PC-3 (cell line): ENCODE measurements around the gene IFNLR1. TPM values are rescaled to one million over a fixed set of nuclear protein-coding genes. Genes with fewer than 3 reads are reported as not detected.

Experiments
- ATAC-seq: fragments of 200-7000 bp; cut with Tn5 transposase; 2 replicates; pipeline ENCODE4 v1.9.1; 2020; ENCODE audit warnings: mild to moderate bottlenecking, moderate library complexity
- BruUV-seq: library from RNA; stranded (reverse); fragments of 400-500 nt; replicated peaks from 2 replicates; lab custom pipeline; 2021; lab: Mats Ljungman, UMichigan
- CTCF ChIA-PET: fragments of 300-600 bp; sonication (Branson Sonifier 250); formaldehyde crosslinking; loops from one replicate; lab custom pipeline; 2022; ENCODE audit warnings: antibody characterized with exemption; lab: Charles Lee
- POLR2A ChIA-PET: fragments of 300-600 bp; sonication (Branson Sonifier 250); formaldehyde crosslinking; loops from one replicate; lab custom pipeline; 2022; ENCODE audit warnings: antibody characterized with exemption; ENCODE audit not compliant: unreplicated experiment; lab: Charles Lee
- DNase-seq: peaks from one replicate; pipeline ENCODE4 v3.0.0-alpha.2; 2015
- H2AFZ ChIP-seq: fragments of 300-600 bp; sonication (generic); 2 replicates; pipeline ENCODE4 v1.6.0; 2016; ENCODE audit warnings: antibody characterized with exemption, low read length
- H3F3A ChIP-seq: fragments of 300-600 bp; sonication (generic); one replicate; pipeline ENCODE4 v1.6.0; 2017; ENCODE audit warnings: antibody characterized with exemption, low read length, control low read depth, mild to moderate bottlenecking; ENCODE audit not compliant: unreplicated experiment
- H3K27ac ChIP-seq: fragments of 300-600 bp; sonication (generic); 2 replicates; pipeline ENCODE4 v1.5.1; 2016; ENCODE audit warnings: mild to moderate bottlenecking, low read length
- H3K27me3 ChIP-seq: fragments of 300-600 bp; sonication (generic); 2 replicates; pipeline ENCODE4 v1.6.1; 2016; ENCODE audit warnings: low read length, mixed read lengths
- H3K36me3 ChIP-seq: fragments of 300-600 bp; sonication (generic); 2 replicates; pipeline ENCODE4 v1.6.1; 2016; ENCODE audit warnings: low read depth, mixed run types, low read length, mixed read lengths
- H3K4me1 ChIP-seq: fragments of 300-600 bp; sonication (generic); 2 replicates; pipeline ENCODE4 v1.5.1; 2016; ENCODE audit warnings: low read length; ENCODE audit not compliant: insufficient read depth
- H3K4me2 ChIP-seq: fragments of 300-600 bp; sonication (generic); 2 replicates; pipeline ENCODE4 v1.6.0; 2016; ENCODE audit warnings: low read length
- H3K4me3 ChIP-seq: fragments of 300-600 bp; sonication (generic); 2 replicates; pipeline ENCODE4 v1.5.1; 2016; ENCODE audit warnings: mild to moderate bottlenecking, low read length, mixed read lengths
- H3K79me2 ChIP-seq: fragments of 300-600 bp; sonication (generic); 2 replicates; pipeline ENCODE4 v1.6.1; 2017; ENCODE audit warnings: low read length, mixed read lengths
- H3K9ac ChIP-seq: fragments of 300-600 bp; sonication (generic); 2 replicates; pipeline ENCODE4 v1.6.0; 2016; ENCODE audit warnings: mild to moderate bottlenecking, low read length
- H3K9me2 ChIP-seq: fragments of 300-600 bp; sonication (generic); replicated peaks from 2 replicates; pipeline ENCODE4 v1.6.1; 2016; ENCODE audit warnings: mixed run types, low read length, mixed read lengths
- H3K9me3 ChIP-seq: fragments of 300-600 bp; sonication (generic); 2 replicates; pipeline ENCODE4 v1.6.1; 2016; ENCODE audit warnings: low read length, mixed read lengths
- H4K20me1 ChIP-seq: fragments of 300-600 bp; sonication (generic); 2 replicates; pipeline ENCODE4 v1.6.1; 2016; ENCODE audit warnings: low read length, mixed read lengths
- CTCF ChIP-seq: fragments of 300-600 bp; sonication (generic); conservative IDR thresholded peaks from 2 replicates; pipeline ENCODE4 v1.5.1; 2017; ENCODE audit warnings: antibody characterized with exemption, low read depth, mild to moderate bottlenecking, low read length
- EZH2 ChIP-seq: fragments of 300-600 bp; sonication (generic); IDR thresholded peaks from one replicate; pipeline ENCODE4 v1.6.1; 2017; ENCODE audit warnings: antibody characterized with exemption, mild to moderate bottlenecking, low read length; ENCODE audit not compliant: unreplicated experiment
- EZH2phosphoT487 ChIP-seq: fragments of 300-600 bp; sonication (generic); IDR thresholded peaks from 2 replicates; pipeline ENCODE4 v1.6.1; 2018; ENCODE audit warnings: mild to moderate bottlenecking, antibody characterized with exemption, low read length, borderline replicate concordance
- intact Hi-C: fragments of 100-400 bp; cut with micrococcal nuclease; formaldehyde crosslinking; loops from 2 replicates; pipeline ENCODE4 v1.9.0; 2023
- total RNA-seq: library from RNA; depleted of rRNA; stranded (reverse); fragments of >200 nt; gene quantifications from 2 replicates; pipeline ENCODE4 v1.2.3, GENCODE V29; 2014

IFNLR1 gene
- total RNA-seq, 1 experiment from 2014 or later: 9.5 TPM

GRCh38 chr1:24140741-24141181 is 46.3 kb downstream of the IFNLR1 start:
- CTCF ChIA-PET: no interaction called here

GRCh38 chr1:24139841-24140425 is 47.2 kb downstream of the IFNLR1 start:
- Histone ChIP-seq H2AFZ (no peak overlapping the region), H3K36me3 (no peaks in the 10 kb centered on the region), H3K4me1 (peaks cover 11% of the 10 kb centered on the region; the same call in 1 of the 2 replicates), H4K20me1 (no peaks in the 10 kb centered on the region), H3K4me2 (no peak overlapping the region), H3K79me2 (no peaks in the 10 kb centered on the region), H3K4me3 (no peak overlapping the region), H3K9me2 (no peaks in the 10 kb centered on the region), H3K27ac (no peak overlapping the region), H3K9me3 (no peaks in the 10 kb centered on the region), H3K27me3 (no peaks in the 10 kb centered on the region), H3K9ac (no peak overlapping the region), H3F3A (no peaks in the 10 kb centered on the region)
- no TSS peak for BruUV-seq
- ATAC-seq (no peak), DNase-seq (no peak)
- no peak for TF ChIP-seq EZH2
- TF ChIP-seq EZH2phosphoT487: no peak
- no peak for TF ChIP-seq CTCF
- CTCF ChIA-PET: no interaction called here
- POLR2A ChIA-PET: no interaction called here
- intact Hi-C loops: no loop called here

More at GRCh38 chr1:24140741-24141181, 46.3 kb downstream of the IFNLR1 start:
- H3K9me3 ChIP-seq: no peaks in the 10 kb centered on the region
- intact Hi-C loops: no loop called here
- no peaks in the 10 kb centered on the region for H3K9me2 ChIP-seq
- no peaks in the 10 kb centered on the region for H4K20me1 ChIP-seq
- H3K4me2 ChIP-seq: no peak overlapping the region
- H3K27ac ChIP-seq: no peak overlapping the region
- TF ChIP-seq CTCF (no peak), EZH2 (no peak), EZH2phosphoT487 (no peak)
- DNase-seq (no peak), ATAC-seq (no peak)
- H3F3A ChIP-seq: no peaks in the 10 kb centered on the region
- POLR2A ChIA-PET: no interaction called here
- H3K4me1 ChIP-seq: peaks cover 11% of the 10 kb centered on the region; the same call in 1 of the 2 replicates
- H3K9ac ChIP-seq: no peak overlapping the region
- no peaks in the 10 kb centered on the region for H3K36me3 ChIP-seq
- H2AFZ ChIP-seq: no peak overlapping the region
- H3K27me3 ChIP-seq: no peaks in the 10 kb centered on the region
- no peaks in the 10 kb centered on the region for H3K79me2 ChIP-seq
- BruUV-seq: no TSS peak
- no peak overlapping the region for H3K4me3 ChIP-seq

DNA sequence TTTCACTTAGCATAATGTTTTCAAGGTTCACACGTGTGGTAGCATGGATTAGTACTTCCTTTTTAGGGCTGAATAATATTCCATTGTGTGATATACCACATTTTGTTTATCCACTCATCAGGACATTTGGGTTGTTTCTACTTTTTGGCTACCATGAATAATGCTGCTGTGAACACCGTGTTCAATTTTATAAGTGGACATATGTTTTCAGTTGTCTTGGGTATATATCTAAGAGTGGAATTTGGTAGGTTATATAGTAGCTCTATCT is 47.9 kb downstream of the IFNLR1 start:
- BruUV-seq: no TSS peak
- no peaks in the 10 kb centered on the region for H3K9me2 ChIP-seq
- intact Hi-C loops: no loop called here
- peaks cover 11% of the 10 kb centered on the region; the same call in 1 of the 2 replicates for H3K4me1 ChIP-seq
- no peak overlapping the region for H3K4me3 ChIP-seq
- no peaks in the 10 kb centered on the region for H3K79me2 ChIP-seq
- ChIA-PET CTCF (no interaction called here), POLR2A (no interaction called here)
- H2AFZ ChIP-seq: no peak overlapping the region
- no peaks in the 10 kb centered on the region for H4K20me1 ChIP-seq
- H3K9me3 ChIP-seq: no peaks in the 10 kb centered on the region
- H3K27me3 ChIP-seq: no peaks in the 10 kb centered on the region
- H3K9ac ChIP-seq: no peak overlapping the region
- TF ChIP-seq EZH2 (no peak), EZH2phosphoT487 (no peak), CTCF (no peak)
- H3K27ac ChIP-seq: no peak overlapping the region
- H3K36me3 ChIP-seq: no peaks in the 10 kb centered on the region
- no peaks in the 10 kb centered on the region for H3F3A ChIP-seq
- no peak overlapping the region for H3K4me2 ChIP-seq
- ATAC-seq (no peak), DNase-seq (no peak)
